Natural killer cell (primary cell): ENCODE measurements around the gene MAPK8IP3. TPM values are rescaled to one million over a fixed set of nuclear protein-coding genes. Genes with fewer than 3 reads are reported as not detected.

Source experiments
- ATAC-seq, 3 donors: fragments of 150-1000 bp in 2 of 3; fragments of 200-7000 bp in 1 of 3; cut with Tn5 transposase; 1 replicate in 1 of 3; 2 replicates in 2 of 3; pipeline ENCODE4 v1.10.0; 2021; ENCODE audit warnings: mild to moderate bottlenecking in 2 of 3, moderate library complexity in 2 of 3
- DNase-seq, 2 donors: peaks; one replicate each; pipeline versions ENCODE4 v3.0.0 to v3.0.0-alpha.2; 2013 to 2021; ENCODE audit warnings: mixed read lengths in 1 of 2
- H3K27ac ChIP-seq: one replicate; pipeline ENCODE4 v1.5.1; 2013; ENCODE audit warnings: mild to moderate bottlenecking, low read length
- H3K27me3 ChIP-seq: one replicate; pipeline ENCODE4 v1.6.1; 2013; ENCODE audit warnings: low read length; ENCODE audit not compliant: control insufficient read depth, insufficient read depth
- H3K36me3 ChIP-seq: one replicate; pipeline ENCODE4 v1.6.1; 2013; ENCODE audit warnings: low read length; ENCODE audit not compliant: control insufficient read depth, insufficient read depth
- H3K4me1 ChIP-seq: one replicate; pipeline ENCODE4 v1.6.1; 2013; ENCODE audit warnings: low read length; ENCODE audit not compliant: control insufficient read depth, insufficient read depth
- H3K4me3 ChIP-seq: one replicate; pipeline ENCODE4 v1.5.1; 2013; ENCODE audit warnings: low read length
- H3K9me3 ChIP-seq: one replicate; pipeline ENCODE4 v1.6.1; 2013; ENCODE audit warnings: low read length; ENCODE audit not compliant: control insufficient read depth, insufficient read depth
- H3K27ac Mint-ChIP-seq, 2 donors: one replicate each; pipeline ENCODE4 v1.8.0; 2022; ENCODE audit warnings: mild to moderate bottlenecking in 2 of 2, mixed read lengths in 2 of 2, moderate library complexity in 1 of 2
- H3K27me3 Mint-ChIP-seq, 2 donors: one replicate each; pipeline ENCODE4 v1.8.0; 2022; ENCODE audit warnings: low read depth in 2 of 2, mixed read lengths in 2 of 2
- H3K36me3 Mint-ChIP-seq: one replicate; pipeline ENCODE4 v1.8.0; 2022; ENCODE audit warnings: mixed read lengths
- H3K4me1 Mint-ChIP-seq, 2 donors: one replicate each; pipeline ENCODE4 v1.8.0; 2022; ENCODE audit warnings: mixed read lengths in 2 of 2
- H3K4me3 Mint-ChIP-seq: one replicate; pipeline ENCODE4 v1.8.0; 2022; ENCODE audit warnings: mild to moderate bottlenecking, moderate library complexity, mixed read lengths
- H3K9me3 Mint-ChIP-seq, 2 donors: one replicate each; pipeline ENCODE4 v1.8.0; 2022; ENCODE audit warnings: mixed read lengths in 2 of 2
- WGBS: methylation state at CpG from one replicate; pipeline ENCODE4 v1.1.7; 2013; ENCODE audit warnings: missing lambda C conversion rate; ENCODE audit not compliant: insufficient coverage; 5-methylcytosine and 5-hydroxymethylcytosine counted together
- intact Hi-C: fragments of 100-400 bp; cut with micrococcal nuclease; formaldehyde crosslinking; loops from one replicate; pipeline ENCODE4 v1.14.2; 2022
- total RNA-seq, 4 donors: library from RNA; stranded (reverse); fragments of 120-200 nt in 1 of 4; gene quantifications; one replicate each; pipeline versions ENCODE4 v1.2.3 to v1.2.4, GENCODE V29; 2013 to 2022
- TF ChIP-seq, protein P1 (sequence below): fragments of 200-600 bp; IDR thresholded peaks from one replicate; pipeline ENCODE4 v1.8.0; 2022; ENCODE audit warnings: antibody characterized with exemption

The MAPK8IP3 gene
- total RNA-seq, 3 donors from 2014 or later (not counting 1 experiment from before 2014, with no cell fraction given), result 272 to 291 (median 285) TPM

DNA sequence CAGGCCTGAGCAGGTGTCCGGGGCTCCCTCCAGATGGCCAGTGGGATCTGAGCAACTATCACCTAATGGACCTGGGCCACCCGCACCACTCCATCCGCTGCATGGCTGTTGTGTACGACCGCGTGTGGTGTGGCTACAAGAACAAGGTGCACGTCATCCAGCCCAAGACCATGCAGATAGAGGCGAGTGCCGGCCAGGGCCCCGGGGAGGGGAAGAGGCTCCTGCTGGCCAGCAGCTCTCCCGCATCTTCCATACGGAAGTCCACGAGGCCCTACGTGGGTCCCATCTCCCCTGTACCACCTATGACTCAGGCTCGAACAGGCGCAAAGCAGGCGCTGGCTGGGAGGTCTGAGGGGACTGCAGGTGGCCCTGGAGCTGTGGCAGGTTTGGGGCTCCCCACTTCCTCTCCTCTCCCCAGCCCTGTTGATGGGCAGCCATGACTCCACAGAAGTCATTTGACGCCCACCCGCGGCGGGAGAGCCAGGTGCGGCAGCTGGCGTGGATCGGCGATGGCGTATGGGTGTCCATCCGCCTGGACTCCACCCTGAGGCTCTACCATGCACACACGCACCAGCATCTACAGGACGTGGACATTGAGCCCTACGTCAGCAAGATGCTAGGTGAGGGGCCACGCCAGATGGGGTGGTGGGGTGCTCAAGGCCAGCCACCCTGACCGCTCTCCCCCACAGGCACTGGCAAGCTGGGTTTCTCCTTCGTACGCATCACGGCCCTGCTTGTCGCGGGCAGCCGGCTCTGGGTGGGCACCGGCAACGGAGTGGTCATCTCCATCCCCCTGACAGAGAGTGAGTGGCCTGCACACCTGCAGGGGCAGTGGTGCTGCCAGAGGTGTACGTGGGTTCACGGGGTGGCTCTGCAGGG lies 61.4 kb downstream of the MAPK8IP3 start:
- H3K36me3 ChIP-seq, result peaks cover 47% of the 10 kb centered on the region
- no peaks in the 10 kb centered on the region for H3K9me3 ChIP-seq
- Mint-ChIP-seq H3K27me3 (no peaks in the 10 kb centered on the region), H3K4me3 (peak overlapping the region; percentile 21), H3K36me3 (no peaks in the 10 kb centered on the region), H3K4me1 (peaks cover 8 to 16% of the 10 kb centered on the region in 2 donors), H3K9me3 (no peaks in the 10 kb centered on the region), H3K27ac (no peak overlapping the region)
- no peak for DNase-seq
- no peak for ATAC-seq
- H3K4me3 ChIP-seq, result no peak overlapping the region
- no peaks in the 10 kb centered on the region for H3K27me3 ChIP-seq
- intact Hi-C loops, result no loop called here
- TF ChIP-seq, protein P1, sequence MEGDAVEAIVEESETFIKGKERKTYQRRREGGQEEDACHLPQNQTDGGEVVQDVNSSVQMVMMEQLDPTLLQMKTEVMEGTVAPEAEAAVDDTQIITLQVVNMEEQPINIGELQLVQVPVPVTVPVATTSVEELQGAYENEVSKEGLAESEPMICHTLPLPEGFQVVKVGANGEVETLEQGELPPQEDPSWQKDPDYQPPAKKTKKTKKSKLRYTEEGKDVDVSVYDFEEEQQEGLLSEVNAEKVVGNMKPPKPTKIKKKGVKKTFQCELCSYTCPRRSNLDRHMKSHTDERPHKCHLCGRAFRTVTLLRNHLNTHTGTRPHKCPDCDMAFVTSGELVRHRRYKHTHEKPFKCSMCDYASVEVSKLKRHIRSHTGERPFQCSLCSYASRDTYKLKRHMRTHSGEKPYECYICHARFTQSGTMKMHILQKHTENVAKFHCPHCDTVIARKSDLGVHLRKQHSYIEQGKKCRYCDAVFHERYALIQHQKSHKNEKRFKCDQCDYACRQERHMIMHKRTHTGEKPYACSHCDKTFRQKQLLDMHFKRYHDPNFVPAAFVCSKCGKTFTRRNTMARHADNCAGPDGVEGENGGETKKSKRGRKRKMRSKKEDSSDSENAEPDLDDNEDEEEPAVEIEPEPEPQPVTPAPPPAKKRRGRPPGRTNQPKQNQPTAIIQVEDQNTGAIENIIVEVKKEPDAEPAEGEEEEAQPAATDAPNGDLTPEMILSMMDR, result no peak
- H3K4me1 ChIP-seq, result peaks cover 27% of the 10 kb centered on the region
- WGBS, result 92% methylated on average over 42 of the region's 42 CpGs
- no peak overlapping the region for H3K27ac ChIP-seq

DNA sequence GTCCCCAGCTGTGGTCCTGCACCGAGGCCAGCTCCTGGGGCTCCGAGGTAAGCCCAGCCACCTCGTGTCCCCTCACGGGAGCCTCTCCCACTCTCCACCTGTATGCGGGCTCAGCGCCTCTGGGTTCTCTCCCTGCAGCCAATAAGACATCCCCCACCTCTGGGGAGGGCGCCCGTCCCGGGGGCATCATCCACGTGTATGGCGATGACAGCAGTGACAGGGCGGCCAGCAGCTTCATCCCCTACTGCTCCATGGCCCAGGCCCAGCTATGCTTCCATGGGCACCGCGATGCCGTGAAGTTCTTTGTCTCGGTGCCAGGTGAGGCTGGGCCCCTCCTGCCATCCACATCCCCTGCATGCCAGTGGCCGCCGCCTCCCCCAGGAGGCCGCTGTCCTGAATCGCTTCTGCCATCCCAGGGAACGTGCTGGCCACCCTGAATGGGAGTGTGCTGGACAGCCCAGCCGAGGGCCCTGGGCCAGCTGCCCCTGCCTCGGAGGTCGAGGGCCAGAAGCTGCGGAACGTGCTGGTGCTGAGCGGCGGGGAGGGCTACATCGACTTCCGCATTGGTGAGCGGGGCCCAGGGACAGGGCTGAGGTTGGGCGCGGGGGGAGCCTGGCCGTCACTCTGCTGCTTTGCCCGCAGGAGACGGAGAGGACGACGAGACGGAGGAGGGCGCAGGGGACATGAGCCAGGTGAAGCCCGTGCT lies 62.2 kb downstream of the MAPK8IP3 start:
- H3K9me3 Mint-ChIP-seq, result no peaks in the 10 kb centered on the region
- H3K4me1 Mint-ChIP-seq, result peaks cover 10 to 17% of the 10 kb centered on the region in 2 donors
- TF ChIP-seq, protein P1, result no peak
- H3K27ac Mint-ChIP-seq, result peak overlapping the region in 1 of 2 donors; percentile 70
- no peak for DNase-seq
- no peak overlapping the region for H3K4me3 Mint-ChIP-seq
- ATAC-seq, result no peak
- H3K4me1 ChIP-seq, result peaks cover 29% of the 10 kb centered on the region
- WGBS, result 93% methylated on average over 41 of the region's 41 CpGs
- H3K36me3 ChIP-seq, result peaks cover 42% of the 10 kb centered on the region
- no peaks in the 10 kb centered on the region for H3K9me3 ChIP-seq
- no peak overlapping the region for H3K4me3 ChIP-seq
- H3K27me3 ChIP-seq, result no peaks in the 10 kb centered on the region
- H3K36me3 Mint-ChIP-seq, result no peaks in the 10 kb centered on the region
- no peaks in the 10 kb centered on the region for H3K27me3 Mint-ChIP-seq
- intact Hi-C loops, result no loop called here
- H3K27ac ChIP-seq, result no peak overlapping the region

DNA sequence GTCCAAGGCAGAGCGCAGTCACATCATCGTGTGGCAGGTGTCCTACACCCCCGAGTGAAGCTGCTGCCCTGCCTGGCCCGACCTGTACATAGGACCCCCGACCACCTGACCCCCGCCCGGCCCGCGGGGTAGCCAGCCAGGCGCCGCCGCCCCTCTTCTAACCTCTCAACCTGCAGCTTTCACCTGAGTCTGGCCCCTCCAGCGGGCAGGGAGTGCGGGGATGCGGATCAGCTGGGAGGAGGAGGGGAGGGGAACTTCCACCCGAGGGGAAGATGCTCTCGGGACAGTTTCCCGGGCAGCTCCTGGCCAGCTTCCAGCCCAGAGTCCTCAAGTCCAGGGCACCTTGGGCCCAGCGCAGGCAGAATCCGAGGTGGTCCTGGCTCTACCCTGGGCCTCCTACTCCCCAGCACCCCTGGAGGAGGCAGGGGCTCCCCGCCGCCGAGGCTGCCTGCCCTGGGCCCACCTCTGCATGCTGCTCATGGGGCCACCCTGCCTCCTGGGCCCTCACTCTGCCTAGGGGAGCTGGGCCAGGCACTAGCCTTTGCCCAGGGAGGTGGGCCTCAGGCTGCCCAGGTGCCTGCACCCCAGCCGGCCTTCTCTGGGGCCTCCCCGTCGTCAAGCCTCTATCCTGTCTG lies 62.9 kb downstream of the MAPK8IP3 start:
- H3K27me3 Mint-ChIP-seq, result no peaks in the 10 kb centered on the region
- Histone ChIP-seq H3K27ac (no peak overlapping the region), H3K9me3 (no peaks in the 10 kb centered on the region), H3K27me3 (no peaks in the 10 kb centered on the region), H3K4me3 (no peak overlapping the region), H3K36me3 (peaks cover 37% of the 10 kb centered on the region), H3K4me1 (peaks cover 32% of the 10 kb centered on the region)
- H3K36me3 Mint-ChIP-seq, result no peaks in the 10 kb centered on the region
- DNase-seq (no peak), ATAC-seq (no peak)
- TF ChIP-seq, protein P1, result no peak
- H3K27ac Mint-ChIP-seq, result peak overlapping the region in 1 of 2 donors; percentile 70
- peaks cover 11 to 19% of the 10 kb centered on the region in 2 donors for H3K4me1 Mint-ChIP-seq
- WGBS, result 93% methylated on average over 26 of the region's 26 CpGs
- no peaks in the 10 kb centered on the region for H3K9me3 Mint-ChIP-seq
- intact Hi-C loops, result no loop called here
- H3K4me3 Mint-ChIP-seq, result no peak overlapping the region
